B cell (primary cell): ENCODE results near the gene HDC. TPM values are rescaled to one million over a fixed set of nuclear protein-coding genes. Genes with fewer than 3 reads are reported as not detected.

Experiments
- ATAC-seq: fragments of 200-7000 bp; cut with Tn5 transposase; one replicate; pipeline ENCODE4 v1.10.0; 2021; ENCODE audit warnings: low read depth, mild to moderate bottlenecking, moderate number of reproducible peaks, moderate library complexity
- CTCF ChIA-PET: fragments of 350-600 bp; sonication (Branson Sonifier 250); formaldehyde crosslinking; loops from one replicate; lab custom pipeline; 2021; ENCODE audit warnings: antibody characterized with exemption, inconsistent platforms; lab: Charles Lee
- POLR2A ChIA-PET: fragments of 350-600 bp; sonication (Branson Sonifier 250); formaldehyde crosslinking; loops from one replicate; lab custom pipeline; 2021; ENCODE audit warnings: antibody characterized with exemption; lab: Charles Lee
- DNase-seq: peaks from one replicate; pipeline ENCODE4 v3.0.0; 2013
- H2AFZ ChIP-seq: 2 replicates; pipeline ENCODE4 v1.6.1; 2012; ENCODE audit warnings: mild to moderate bottlenecking, low read depth, low read length; ENCODE audit not compliant: insufficient read depth, poor library complexity, severe bottlenecking
- H3K27ac ChIP-seq, 2 donors: 1 replicate in 1 of 2; 2 replicates in 1 of 2; pipeline ENCODE4 v1.5.1; 2012 to 2013; ENCODE audit warnings: low read length in 2 of 2, mild to moderate bottlenecking in 2 of 2, moderate library complexity in 1 of 2
- H3K27me3 ChIP-seq, 4 experiments: fragments of 200-600 bp in 1 of 4; sonication (generic) in 1 of 4; replicated peaks in 1 of 4; 1 replicate in 2 of 4; 2 replicates in 2 of 4; pipeline versions ENCODE4 v1.6.1 to v1.7.0; 2013 to 2016; ENCODE audit warnings: low read length in 3 of 4, mild to moderate bottlenecking in 2 of 4, mixed read lengths in 1 of 4, moderate library complexity in 1 of 4; ENCODE audit not compliant: insufficient read depth in 4 of 4, control insufficient read depth in 3 of 4; ENCODE audit errors: control extremely low read depth in 1 of 4
- H3K36me3 ChIP-seq, 2 experiments: replicated peaks in 1 of 2; 1 replicate in 1 of 2; 2 replicates in 1 of 2; pipeline versions ENCODE4 v1.6.1 to v1.7.1; 2013; ENCODE audit warnings: low read length in 1 of 2; ENCODE audit not compliant: insufficient read depth in 2 of 2, control insufficient read depth in 1 of 2; ENCODE audit errors: control extremely low read depth in 1 of 2, extremely low read depth in 1 of 2
- H3K4me1 ChIP-seq, 2 donors: fragments of 200-600 bp in 1 of 2; sonication (generic) in 1 of 2; 1 replicate in 1 of 2; 2 replicates in 1 of 2; pipeline versions ENCODE4 v1.5.1 to v1.6.1; 2013 to 2017; ENCODE audit warnings: low read length in 2 of 2; ENCODE audit not compliant: control insufficient read depth in 2 of 2, insufficient read depth in 2 of 2
- H3K4me2 ChIP-seq: replicated peaks from 2 replicates; pipeline ENCODE3; 2012; ENCODE audit warnings: mild to moderate bottlenecking, low read depth, low read length; ENCODE audit not compliant: poor library complexity, severe bottlenecking
- H3K4me3 ChIP-seq, 5 experiments: fragments of 200-600 bp in 1 of 5; sonication (generic) in 1 of 5; 1 replicate in 3 of 5; 2 replicates in 2 of 5; pipeline versions ENCODE4 v1.5.1 to v1.7.0; 2011 to 2016; ENCODE audit warnings: low read length in 4 of 5, mild to moderate bottlenecking in 4 of 5, low read depth in 2 of 5, control low read depth in 1 of 5, moderate library complexity in 1 of 5; ENCODE audit not compliant: insufficient read depth in 1 of 5; ENCODE audit errors: control extremely low read depth in 1 of 5, extremely low read depth in 1 of 5
- H3K79me2 ChIP-seq: fragments of 200-600 bp; sonication (generic); one replicate; pipeline ENCODE4 v1.6.0; 2016; ENCODE audit warnings: low read length; ENCODE audit not compliant: control insufficient read depth, insufficient read depth
- H3K9ac ChIP-seq: fragments of 200-600 bp; sonication (generic); 2 replicates; pipeline ENCODE4 v1.6.1; 2017; ENCODE audit warnings: mild to moderate bottlenecking, low read length, moderate library complexity
- H3K9me3 ChIP-seq, 3 donors: one replicate each; pipeline versions ENCODE4 v1.6.1 to v1.7.1; 2013; ENCODE audit warnings: low read length in 2 of 3; ENCODE audit not compliant: control insufficient read depth in 2 of 3, insufficient read depth in 1 of 3; ENCODE audit errors: control extremely low read depth in 1 of 3
- H4K20me1 ChIP-seq: 2 replicates; pipeline ENCODE4 v1.6.0; 2012; ENCODE audit warnings: mild to moderate bottlenecking, low read length; ENCODE audit not compliant: insufficient read depth, control insufficient read depth, poor library complexity, severe bottlenecking
- H3K27ac Mint-ChIP-seq: one replicate; pipeline ENCODE4 v1.8.0; 2021; ENCODE audit warnings: mixed read lengths
- H3K27me3 Mint-ChIP-seq: one replicate; pipeline ENCODE4 v1.8.0; 2021; ENCODE audit warnings: mixed read lengths
- H3K4me1 Mint-ChIP-seq: one replicate; pipeline ENCODE4 v1.8.0; 2021; ENCODE audit warnings: mixed read lengths
- H3K4me3 Mint-ChIP-seq: one replicate; pipeline ENCODE4 v1.8.0; 2021; ENCODE audit warnings: mixed read lengths
- H3K9me3 Mint-ChIP-seq: one replicate; pipeline ENCODE4 v1.8.0; 2022; ENCODE audit warnings: mixed read lengths; ENCODE audit not compliant: insufficient read depth
- EZH2 ChIP-seq: IDR thresholded peaks from 2 replicates; pipeline ENCODE4 v1.6.1; 2012; ENCODE audit warnings: borderline replicate concordance, low read depth, mild to moderate bottlenecking, moderate library complexity, low read length; ENCODE audit not compliant: insufficient read depth, poor library complexity, severe bottlenecking
- WGBS: methylation state at CpG from one replicate; pipeline ENCODE4 v1.1.5; 2013; ENCODE audit warnings: missing lambda C conversion rate; ENCODE audit not compliant: insufficient coverage; 5-methylcytosine and 5-hydroxymethylcytosine counted together
- intact Hi-C: fragments of 100-400 bp; cut with micrococcal nuclease; formaldehyde crosslinking; loops from one replicate; pipeline ENCODE4 v1.10.0; 2022
- polyA plus RNA-seq: library from polyadenylated mRNA; depleted of rRNA; stranded (reverse); fragments of >200 nt; gene quantifications from 2 replicates; pipeline ENCODE4 v1.2.3, GENCODE V29; 2012
- total RNA-seq, 2 donors: library from RNA; stranded (reverse); fragments of 120-200 nt in 1 of 2; gene quantifications; 1 replicate in 1 of 2; 2 replicates in 1 of 2; pipeline versions ENCODE4 v1.2.3 to v1.2.4, GENCODE V29; 2013 to 2022
- TF ChIP-seq, protein P1 (sequence below): fragments of 200-600 bp; IDR thresholded peaks from one replicate; pipeline ENCODE4 v1.8.0; 2022; ENCODE audit warnings: antibody characterized with exemption, mild to moderate bottlenecking

Gene HDC
- total and polyA plus RNA-seq, 2 donors (not counting 1 experiment from before 2014, with no cell fraction given), result 0.88 TPM; not detected in 1

DNA sequence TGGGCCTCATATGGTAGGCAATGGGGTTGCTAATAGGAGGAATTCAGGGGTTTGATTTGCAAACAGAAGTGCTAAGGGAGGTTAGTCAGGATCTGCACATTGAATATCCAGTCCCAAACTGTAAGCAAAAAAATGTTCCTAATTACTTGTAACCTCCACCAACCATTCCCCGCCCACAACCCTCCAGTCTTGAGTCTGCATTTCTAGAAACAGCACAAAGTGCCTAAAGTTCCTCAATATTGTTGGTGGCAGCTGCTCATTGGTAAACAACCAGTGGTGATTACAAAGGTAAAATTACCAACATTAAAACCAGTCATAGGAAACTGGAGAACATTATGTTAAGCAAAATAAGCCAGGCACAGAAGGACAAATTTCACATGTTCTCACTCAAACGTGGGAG is 18.9 kb downstream of the HDC start:
- H3K9me3 Mint-ChIP-seq, result no peaks in the 10 kb centered on the region
- CTCF ChIA-PET, result no interaction called here
- Histone ChIP-seq H3K9ac (no peak overlapping the region), H3K4me2 (no peak overlapping the region), H3K27ac (no peak overlapping the region), H3K79me2 (no peaks in the 10 kb centered on the region), H3K27me3 (peaks cover 0 to 2% (median 0%) of the 10 kb centered on the region in 4 experiments), H2AFZ (peak overlapping the region; percentile 19), H3K4me1 (peaks cover 9 to 13% of the 10 kb centered on the region in 2 donors), H3K36me3 (no peaks in the 10 kb centered on the region), H4K20me1 (no peaks in the 10 kb centered on the region), H3K4me3 (no peak overlapping the region), H3K9me3 (no peaks in the 10 kb centered on the region)
- ATAC-seq (no peak), DNase-seq (no peak)
- POLR2A ChIA-PET, result no interaction called here
- TF ChIP-seq EZH2, result no peak
- TF ChIP-seq, protein P1, sequence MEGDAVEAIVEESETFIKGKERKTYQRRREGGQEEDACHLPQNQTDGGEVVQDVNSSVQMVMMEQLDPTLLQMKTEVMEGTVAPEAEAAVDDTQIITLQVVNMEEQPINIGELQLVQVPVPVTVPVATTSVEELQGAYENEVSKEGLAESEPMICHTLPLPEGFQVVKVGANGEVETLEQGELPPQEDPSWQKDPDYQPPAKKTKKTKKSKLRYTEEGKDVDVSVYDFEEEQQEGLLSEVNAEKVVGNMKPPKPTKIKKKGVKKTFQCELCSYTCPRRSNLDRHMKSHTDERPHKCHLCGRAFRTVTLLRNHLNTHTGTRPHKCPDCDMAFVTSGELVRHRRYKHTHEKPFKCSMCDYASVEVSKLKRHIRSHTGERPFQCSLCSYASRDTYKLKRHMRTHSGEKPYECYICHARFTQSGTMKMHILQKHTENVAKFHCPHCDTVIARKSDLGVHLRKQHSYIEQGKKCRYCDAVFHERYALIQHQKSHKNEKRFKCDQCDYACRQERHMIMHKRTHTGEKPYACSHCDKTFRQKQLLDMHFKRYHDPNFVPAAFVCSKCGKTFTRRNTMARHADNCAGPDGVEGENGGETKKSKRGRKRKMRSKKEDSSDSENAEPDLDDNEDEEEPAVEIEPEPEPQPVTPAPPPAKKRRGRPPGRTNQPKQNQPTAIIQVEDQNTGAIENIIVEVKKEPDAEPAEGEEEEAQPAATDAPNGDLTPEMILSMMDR, result no peak
- intact Hi-C loops, result no loop called here
- peaks cover 12% of the 10 kb centered on the region for H3K4me1 Mint-ChIP-seq
- H3K27ac Mint-ChIP-seq, result no peak overlapping the region
- H3K27me3 Mint-ChIP-seq, result no peaks in the 10 kb centered on the region
- WGBS, result 100% methylated on average over 1 of the region's 2 CpGs
- H3K4me3 Mint-ChIP-seq, result no peak overlapping the region

GRCh38 chr15:50244959-50245624 is 20.4 kb downstream of the HDC start:
- ChIA-PET CTCF (no interaction called here), POLR2A (no interaction called here)
- Histone ChIP-seq H3K27ac (no peak overlapping the region), H3K4me2 (no peak overlapping the region), H4K20me1 (no peaks in the 10 kb centered on the region), H3K9me3 (no peaks in the 10 kb centered on the region), H2AFZ (no peak overlapping the region), H3K4me3 (no peak overlapping the region), H3K27me3 (peaks cover 0 to 2% (median 0%) of the 10 kb centered on the region in 4 experiments), H3K4me1 (peaks cover 9 to 13% of the 10 kb centered on the region in 2 donors), H3K9ac (no peak overlapping the region), H3K79me2 (no peaks in the 10 kb centered on the region), H3K36me3 (no peaks in the 10 kb centered on the region)
- TF ChIP-seq, protein P1, result no peak
- TF ChIP-seq EZH2, result no peak
- Mint-ChIP-seq H3K27ac (no peak overlapping the region), H3K9me3 (no peaks in the 10 kb centered on the region), H3K4me3 (no peak overlapping the region), H3K4me1 (peaks cover 12% of the 10 kb centered on the region), H3K27me3 (no peaks in the 10 kb centered on the region)
- intact Hi-C loops, result no loop called here
- ATAC-seq, result no peak
- DNase-seq, result no peak
- no CpG with 5 or more reads among the region's 2 CpGs for WGBS
